NCI-H82 treated with DMSO at 0.1 percent for 48 hours (cell line): ENCODE data around the gene RAP1GAP.
"Not testable (repeated sequence)": the region's sequence is repeated elsewhere in the genome, so short reads cannot be mapped to it uniquely, and the experiment has no call there.

Experiments
- DNase-seq: peaks from one replicate; lab custom pipeline; 2025; ENCODE audit not compliant: unreplicated experiment; lab: John Stamatoyannopoulos, UW

The RAP1GAP gene

DNA sequence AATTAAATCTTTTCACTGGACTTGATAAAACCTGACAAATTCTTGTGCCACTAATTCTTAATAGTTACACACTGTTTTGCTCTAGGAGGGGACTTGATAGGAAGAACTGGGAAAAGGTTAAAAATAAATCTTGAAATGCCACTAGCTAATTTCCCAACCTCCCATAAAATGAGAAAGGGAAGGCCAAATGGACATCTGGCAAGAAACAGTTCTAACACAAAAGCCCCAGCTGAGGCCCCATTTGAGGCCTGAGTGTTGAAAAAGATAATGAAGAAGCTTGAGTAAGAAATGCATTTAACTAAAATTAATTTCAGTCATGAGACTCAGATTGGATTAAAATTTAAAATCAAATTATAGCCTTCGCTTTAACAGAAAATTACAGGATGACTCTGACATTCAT, 11.2 kb upstream of the RAP1GAP start:
- no peak for DNase-seq

GRCh38 chr1:21677168-21677567, 8.0 kb upstream of the RAP1GAP start:
- no peak for DNase-seq

- DNase-seq = no peak
Measured at GRCh38 chr1:21674957-21675356, 5.8 kb upstream of the RAP1GAP start.

DNA sequence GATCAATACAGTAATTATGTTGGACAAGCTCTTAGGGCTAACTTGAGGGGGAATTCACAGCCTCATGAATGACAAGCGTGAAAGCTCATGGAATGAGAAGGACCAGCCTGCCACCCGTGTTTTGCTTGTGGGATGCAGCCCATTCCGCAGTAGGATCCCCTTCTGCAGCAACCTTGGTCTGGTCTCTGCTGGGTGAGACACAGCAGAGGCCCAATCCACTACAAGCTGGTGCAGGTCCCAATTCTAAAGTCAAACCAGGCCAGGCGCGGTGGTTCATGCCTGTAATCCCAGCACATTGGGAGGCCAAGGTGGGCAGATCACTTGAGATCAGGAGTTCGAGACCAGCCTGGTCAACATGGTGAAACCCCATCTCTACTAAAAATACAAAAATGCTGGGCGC, 4.7 kb upstream of the RAP1GAP start:
- not testable (repeated sequence) for DNase-seq

DNA sequence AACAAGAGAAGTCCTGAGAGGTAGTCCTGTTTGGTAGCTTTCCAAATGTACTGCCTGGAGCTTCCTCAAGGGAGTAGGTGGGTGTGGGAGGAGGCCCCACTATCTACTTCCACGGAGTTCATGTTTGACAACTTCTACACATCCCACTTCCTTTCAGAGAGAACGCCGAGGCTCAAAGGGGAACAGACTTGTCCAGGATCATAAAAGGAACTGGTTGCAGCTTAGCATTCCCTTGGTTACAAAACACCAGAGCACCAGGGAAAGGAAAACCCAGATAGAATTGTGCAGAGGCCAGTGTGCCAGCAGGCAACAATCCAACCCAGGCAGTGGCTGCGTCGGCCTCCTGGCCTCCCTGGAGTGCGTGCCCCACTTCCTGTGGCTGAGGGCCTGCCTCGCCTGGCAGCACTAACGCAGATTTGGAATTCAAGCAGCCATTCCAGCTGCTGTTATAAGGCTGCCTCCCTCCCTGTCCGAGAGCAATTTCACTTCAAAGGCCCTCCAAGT, 4.2 kb upstream of the RAP1GAP start:
- DNase-seq = no peak

DNA sequence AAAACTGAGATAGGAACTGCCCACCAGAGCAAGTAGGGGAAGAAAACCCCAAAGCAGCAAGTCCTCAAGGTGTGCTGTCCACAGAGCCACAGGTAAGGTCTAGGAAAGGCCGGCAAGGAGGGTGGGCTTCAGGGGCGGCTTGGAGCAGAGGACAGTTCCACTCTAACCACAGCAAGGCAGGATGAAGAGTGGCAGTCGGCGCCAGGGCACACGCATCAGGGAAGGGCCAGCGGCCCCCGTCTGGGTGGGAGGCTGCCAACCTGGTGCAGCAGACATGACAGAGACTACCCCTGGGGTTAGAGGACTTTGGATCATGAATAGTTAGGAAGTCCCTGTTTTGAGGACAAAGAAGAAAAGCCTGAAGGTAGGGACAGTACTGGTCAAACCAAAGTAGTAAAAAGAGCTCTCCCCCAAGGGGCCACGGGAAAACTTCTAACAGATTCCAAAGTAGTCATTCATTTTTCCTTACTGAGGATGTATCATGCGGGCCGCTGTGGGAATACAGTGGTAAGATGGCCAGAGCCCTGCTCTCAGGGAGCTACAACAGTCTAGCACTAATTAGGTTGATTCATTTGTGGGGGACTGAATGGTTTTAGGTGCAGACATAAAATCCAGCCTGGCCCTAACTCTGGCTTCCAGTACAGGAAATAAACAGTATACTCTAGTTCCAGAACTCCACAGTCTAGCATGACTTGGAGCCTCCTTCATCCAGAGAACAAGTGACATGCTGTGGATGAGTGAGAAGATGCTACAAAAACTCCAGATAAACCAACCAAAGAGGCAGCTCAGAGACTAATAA, 3.5 kb upstream of the RAP1GAP start:
- no peak for DNase-seq

DNA sequence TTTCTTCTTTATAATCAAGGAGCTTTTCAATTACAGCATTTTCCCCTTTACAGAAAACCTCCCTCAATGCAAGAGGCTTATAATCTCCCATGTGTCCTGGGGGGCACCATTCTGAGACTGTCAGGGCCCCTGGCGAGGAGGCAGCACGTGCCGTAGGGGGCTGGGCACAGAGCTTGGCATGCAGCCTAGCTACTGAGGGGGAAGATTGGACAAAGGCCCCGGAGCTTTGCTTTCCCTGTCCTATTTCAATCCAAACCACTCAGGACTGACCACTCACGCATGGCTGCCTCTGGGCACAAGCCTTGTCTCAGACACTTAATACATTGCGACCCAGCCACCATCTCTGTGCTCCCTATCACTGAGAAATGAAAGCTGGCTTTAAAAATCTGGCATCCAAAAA, 2.8 kb upstream of the RAP1GAP start:
- no peak for DNase-seq

DNA sequence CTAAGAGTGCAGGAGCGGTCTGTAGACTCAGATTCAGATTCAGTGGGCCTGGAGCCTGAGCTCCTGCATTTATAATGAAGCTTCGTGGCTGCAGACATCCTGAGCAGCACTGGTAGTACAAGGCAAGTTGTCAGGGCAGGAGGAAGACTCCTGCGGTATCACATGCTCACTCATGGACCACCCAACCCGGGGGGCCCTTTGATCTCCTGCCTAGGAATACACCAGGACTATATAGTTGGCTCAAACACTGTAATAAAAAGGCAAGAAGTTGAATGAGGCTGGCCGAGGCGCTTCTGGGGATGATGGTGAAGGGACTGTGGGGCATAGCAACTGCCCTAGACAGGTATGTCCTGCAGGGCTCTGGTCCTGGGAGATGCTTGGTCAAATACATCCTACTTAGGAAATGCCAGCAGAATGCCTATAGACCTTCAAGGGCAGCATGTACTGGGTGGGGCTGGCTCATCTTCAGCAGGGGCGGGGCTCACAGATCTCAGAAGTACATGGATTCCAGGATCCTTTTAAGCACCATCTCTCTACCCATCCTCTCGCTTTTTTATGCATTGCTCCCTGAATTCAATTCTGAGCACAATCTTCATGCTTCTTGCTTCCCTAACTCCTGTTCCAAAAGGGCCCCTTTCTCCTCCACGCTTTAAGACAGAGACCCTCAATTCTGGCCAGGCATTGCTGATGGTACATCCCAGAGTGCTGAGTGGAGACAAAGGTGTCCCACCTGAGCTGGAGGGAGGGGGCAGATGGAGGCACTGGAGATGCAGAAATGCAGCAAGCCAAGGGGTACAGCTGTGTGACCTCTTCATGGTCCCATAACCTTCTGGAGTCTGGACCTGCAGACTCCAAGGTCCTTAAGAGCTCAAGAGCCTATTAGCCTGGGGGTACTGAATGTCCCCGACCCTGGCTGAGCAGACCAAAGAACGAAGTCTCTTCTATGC, 2.1 kb upstream of the RAP1GAP start:
- no peak for DNase-seq

GRCh38 chr1:21670059-21670881, 1.1 kb upstream of the RAP1GAP start:
- no peak for DNase-seq

DNA sequence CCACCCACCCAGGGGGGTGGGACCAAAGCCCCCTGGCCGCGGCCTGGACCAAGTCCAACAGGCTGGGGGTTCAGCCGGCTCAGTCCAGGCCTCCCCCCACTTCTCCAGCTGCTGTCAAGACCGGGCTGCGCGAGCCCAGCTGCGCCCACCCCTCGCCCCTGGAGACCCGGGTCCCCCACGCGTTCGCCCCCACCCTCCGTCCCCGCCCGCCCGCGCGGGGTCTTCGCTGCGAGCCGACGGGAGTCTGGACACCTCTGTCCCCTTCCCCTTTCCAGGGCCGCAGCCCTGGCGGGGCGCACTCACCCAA, 253 bp downstream of the RAP1GAP start:
- no peak for DNase-seq

DNA sequence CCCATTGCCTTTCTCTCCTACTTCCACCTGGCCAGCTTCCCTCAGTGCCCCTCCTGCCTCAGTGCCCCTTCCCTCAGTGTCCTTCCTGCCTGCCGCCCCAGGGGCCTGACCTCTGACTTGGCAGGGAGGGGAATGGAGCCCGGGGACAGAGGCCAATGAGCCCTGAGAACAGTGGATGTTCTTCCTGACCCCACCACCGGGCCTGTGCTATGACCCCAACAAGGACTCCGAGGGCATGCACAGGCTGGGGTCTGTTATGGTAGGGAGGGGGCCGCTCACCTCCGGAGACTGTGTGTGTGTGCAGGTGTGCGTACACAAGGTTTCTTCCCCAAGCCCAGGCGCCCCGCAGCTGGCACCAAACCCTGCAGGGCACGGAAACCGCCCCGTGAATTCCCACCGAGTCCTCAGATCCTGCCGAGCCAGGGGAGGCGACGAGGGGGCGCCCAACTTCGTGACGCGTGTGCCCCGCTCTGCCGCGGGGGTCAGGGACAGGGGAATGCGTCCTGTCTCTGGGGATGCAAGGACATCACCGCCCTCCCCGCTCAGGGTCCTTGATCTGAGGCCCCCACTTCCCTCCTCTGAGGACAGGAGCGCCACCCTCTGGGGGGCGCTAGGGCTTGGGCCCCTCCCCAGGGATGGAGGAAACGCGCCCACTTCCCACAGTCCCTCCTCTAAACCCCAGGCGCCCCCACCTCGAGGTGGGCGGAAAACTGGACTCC, 766 bp downstream of the RAP1GAP start:
- no peak for DNase-seq

DNA sequence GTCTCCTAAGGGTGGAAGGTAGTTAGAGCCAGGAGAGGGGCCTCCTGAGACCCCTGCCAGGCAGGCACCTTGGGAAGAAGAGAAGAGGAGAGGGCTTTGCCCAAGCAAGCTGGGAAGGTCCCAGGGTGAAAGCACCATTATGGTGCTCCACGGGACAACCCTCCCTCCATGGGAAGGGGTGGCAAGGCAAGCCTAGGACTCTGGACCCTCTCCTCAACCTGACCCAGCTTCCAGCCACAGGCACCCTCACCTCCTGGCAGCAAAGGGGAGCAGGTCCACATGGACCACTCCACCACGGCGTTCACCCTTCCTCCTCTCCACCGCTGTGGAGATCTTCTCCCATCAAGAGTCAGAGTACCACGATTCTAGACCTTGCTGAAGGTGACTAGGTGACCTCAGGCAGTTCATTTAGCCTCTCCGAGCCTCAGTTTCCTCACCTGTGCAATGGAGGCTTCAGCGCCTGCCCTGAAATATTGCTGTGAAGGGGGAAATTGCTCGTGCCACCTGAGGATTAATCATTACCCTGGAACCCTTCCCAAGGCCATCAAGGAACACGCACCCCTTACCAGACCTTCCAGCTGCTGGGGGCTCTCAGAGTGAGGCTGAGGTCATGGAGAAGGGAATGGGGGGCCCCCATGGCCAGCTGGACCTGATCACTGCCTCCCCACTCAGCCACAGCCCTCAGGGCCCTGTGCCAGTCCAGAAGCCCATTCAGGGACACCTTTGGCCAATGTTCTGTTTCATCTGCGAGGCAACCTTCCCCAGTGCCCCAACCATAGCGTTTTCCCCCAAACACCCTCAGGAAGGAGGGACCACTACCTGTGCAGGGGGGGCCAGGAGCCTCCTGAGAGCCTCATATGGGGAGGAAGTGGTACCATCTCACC, 1.6 kb downstream of the RAP1GAP start:
- no peak for DNase-seq

DNA sequence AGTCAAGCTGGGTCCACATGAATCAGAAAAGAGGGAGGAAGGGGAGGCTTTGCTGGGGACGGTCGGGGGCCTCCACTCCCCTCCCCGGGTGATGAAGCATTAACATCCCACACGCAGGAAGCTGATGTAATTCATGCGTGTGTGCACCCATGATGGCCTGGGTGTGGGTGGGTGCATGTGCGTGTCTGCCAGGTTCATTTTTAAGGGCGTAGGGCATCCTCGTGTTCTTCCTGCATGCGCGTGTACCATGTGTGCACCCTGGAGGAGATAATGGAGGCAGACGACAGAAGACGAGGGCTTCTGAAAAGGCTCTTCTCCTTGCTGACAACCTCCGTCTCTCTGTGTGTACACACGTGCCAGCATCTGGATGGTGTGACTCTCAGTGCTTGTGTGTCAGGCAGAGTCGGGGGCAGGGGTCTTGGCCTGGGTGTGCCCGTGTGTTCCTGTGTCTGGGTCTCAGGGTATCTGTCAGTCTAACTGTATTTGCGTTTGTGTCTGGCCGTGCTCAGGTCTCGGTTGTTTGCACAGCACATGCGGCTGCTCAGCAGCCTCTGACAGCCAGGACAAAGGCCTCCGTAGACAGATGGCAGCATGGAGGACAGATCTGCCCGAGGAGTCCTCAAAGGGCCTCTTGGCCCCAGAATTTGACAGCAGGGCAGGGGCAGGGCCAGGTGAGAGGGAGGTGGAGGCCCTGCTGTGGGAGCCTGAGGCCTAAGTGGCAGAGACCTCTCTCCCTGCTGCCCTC, 2.4 kb downstream of the RAP1GAP start:
- no peak for DNase-seq

- DNase-seq = no peak
Measured at GRCh38 chr1:21665711-21666575, 3.2 kb downstream of the RAP1GAP start.

DNA sequence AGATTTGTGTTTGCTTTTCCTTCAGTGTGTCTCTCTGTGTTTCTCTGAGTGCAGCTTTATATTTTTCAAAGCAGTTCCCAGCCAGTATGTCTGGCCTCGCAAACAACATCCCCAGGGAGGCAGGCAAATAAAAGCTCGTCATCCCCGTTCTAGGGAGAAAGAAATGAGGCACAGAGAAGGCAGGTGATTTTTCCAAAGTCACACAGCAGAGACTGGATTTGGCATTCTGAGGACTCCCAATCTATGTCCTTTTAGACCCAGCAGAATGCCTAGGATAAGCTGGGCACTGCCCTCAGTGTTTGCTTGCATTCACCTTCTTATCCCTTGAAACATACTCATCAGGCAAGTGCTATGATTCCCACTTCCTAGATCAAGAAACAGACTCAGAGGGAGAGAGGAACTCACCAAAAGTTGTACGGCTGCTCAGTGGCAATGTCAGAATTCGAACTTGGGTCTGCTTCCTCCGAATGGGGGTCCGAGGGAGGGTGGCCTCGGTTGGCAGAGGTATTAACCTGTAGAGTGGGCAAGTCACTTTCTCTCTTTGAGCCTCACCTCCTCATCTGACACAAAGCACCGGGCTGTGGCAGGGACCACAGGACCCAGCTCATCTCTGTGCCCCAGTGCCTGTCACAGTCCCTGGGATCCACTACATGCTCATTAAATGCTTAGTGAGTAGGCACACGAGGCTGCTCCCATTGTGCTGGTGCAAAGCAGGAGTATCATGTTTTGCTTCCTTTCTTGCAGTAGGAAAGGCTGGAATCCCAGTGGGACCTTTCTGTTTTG, 4.2 kb downstream of the RAP1GAP start:
- DNase-seq = no peak

DNA sequence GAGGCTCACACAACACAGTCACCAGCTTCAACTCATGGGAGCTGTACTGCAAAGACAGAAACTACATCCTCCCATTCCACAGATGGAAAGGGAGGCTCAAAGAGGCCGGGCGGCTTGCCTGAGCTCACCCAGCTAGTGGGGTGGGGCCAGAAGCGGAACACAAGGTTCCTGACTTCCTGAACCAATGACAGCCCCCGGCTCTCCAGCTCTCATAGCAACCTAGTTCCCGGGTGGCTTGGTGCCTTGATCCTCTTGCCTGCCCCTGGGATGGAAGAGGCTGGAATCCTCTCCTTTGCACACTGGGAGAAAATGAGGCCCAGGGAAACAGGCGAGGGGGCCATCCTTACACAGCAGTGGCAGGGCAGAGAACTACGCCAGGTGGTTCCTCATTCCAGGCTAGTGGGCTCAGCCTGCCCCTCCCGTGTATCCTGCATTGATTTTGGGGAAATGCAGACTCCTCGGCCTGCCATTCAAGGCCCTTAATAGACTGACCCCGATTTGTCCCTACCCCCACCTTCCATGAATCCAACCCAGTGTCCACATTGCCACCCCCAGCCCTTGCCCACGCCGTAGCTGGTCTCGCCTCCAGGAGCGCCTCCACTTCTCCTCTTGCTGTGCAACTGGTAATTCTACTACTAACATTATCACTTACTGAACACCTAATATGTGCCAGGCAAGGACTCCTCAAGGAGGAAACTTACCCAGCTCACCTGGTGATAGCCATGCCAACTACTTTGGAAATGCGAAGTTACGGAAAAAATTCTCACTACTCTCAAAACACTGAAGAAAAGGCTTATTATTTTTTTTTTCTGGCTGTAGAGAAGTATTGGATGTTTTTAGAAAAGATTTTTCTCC, 5.0 kb downstream of the RAP1GAP start:
- DNase-seq = no peak
